ENCODE data around the gene PIK3C3. TPM values are rescaled to one million over a fixed set of nuclear protein-coding genes. Genes with fewer than 3 reads are reported as not detected.

PIK3C3 gene
- total and polyA plus RNA-seq, 9 of the 15 experiments (the other 6 are each of a cell fraction or from before 2014, with no cell fraction given) = 27.0 to 101 (median 42.9) TPM

DNA sequence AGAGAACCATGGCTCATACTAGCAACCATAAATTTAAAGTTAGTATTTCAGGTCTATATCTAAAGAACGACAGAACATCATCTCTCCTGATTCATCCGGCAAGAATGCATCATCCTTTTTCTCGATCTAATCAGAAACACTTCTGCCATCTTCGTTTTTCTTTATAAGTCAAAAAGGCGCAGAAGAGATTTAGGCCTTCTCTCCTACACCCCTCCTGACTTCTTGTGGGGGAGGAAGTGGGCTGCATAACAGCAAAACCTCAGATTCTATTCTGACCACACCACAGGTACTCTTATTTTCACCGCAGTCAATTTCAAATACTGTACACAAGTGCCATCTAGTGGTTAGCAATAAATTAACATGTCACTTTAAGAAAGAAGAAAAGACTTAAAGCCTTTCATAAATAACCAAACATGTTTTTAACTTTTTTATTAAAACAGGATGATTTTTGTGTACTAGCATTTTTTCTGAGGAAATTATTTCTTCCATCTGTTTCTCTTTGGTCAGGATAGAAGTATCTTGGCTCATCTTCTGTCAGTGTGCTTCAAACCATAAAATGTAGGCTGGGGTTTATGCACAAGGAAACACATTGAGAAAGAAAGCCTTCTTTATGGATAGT, 48.4 kb upstream of the PIK3C3 start:
- no peaks in the 10 kb centered on the region for H3K36me3 ChIP-seq (ENCODE audit: control insufficient read depth, insufficient read depth, low read length)
- ATAC-seq (peak; percentile 75), DNase-seq (ENCODE audit: extremely low read depth in 1 of 4, low spot score in 3 of 4) (peak; percentile 51 to 55 (median 53)), FAIRE-seq (peak; percentile 75)
- no peaks in the 10 kb centered on the region for H3K9me3 ChIP-seq (replicated peaks; ENCODE audit: control insufficient read depth, insufficient read depth, low read depth, low read length)
- no peak overlapping the region for H3K4me3 ChIP-seq
- H3K4me1 ChIP-seq (replicated peaks in 1 of 2; ENCODE audit: control insufficient read depth in 2 of 2, insufficient read depth in 2 of 2, low read length in 2 of 2) = no peaks in the 10 kb centered on the region
- no peaks in the 10 kb centered on the region for H3K9me1 ChIP-seq (ENCODE audit: control insufficient read depth, insufficient read depth, low read length)
- H3K4me2 ChIP-seq (ENCODE audit: insufficient read depth, low read length) = no peak overlapping the region
- CTCF ChIA-PET (ENCODE audit: low intra/inter-chr PET ratio) = interaction anchor here (1.1 kb wide), 1 partner anchor 8 kb away, joined by 3 read pairs; no protein-coding TSS in a partner anchor
- POLR2A ChIA-PET = no interaction called here
- BruUV-seq (replicated peaks) = no TSS peak
- no peak overlapping the region for H3K27ac ChIP-seq (ENCODE audit: extremely low read depth, low read depth, low read length)
- H3K27me3 ChIP-seq (ENCODE audit: control insufficient read depth in 2 of 2, insufficient read depth in 2 of 2, low read length in 2 of 2) = no peaks in the 10 kb centered on the region
- no peak overlapping the region for H3K9ac ChIP-seq (ENCODE audit: insufficient read depth in 1 of 2, low read depth in 2 of 2, low read length in 2 of 2)
- H3K79me2 ChIP-seq (ENCODE audit: control insufficient read depth, insufficient read depth, low read length) = no peaks in the 10 kb centered on the region
- H2AFZ ChIP-seq (ENCODE audit: low read depth, low read length) = no peak overlapping the region
- in situ Hi-C loops (cut with MboI) = no loop called here
- 4% methylated on average over 6 of the region's 6 CpGs for WGBS (ENCODE audit: insufficient coverage, low coverage, missing lambda C conversion rate)
- no peaks in the 10 kb centered on the region for H4K20me1 ChIP-seq (replicated peaks; ENCODE audit: control insufficient read depth, insufficient read depth, low read length)
- intact Hi-C loops (cut with micrococcal nuclease) = no loop called here
- TF ChIP-seq, protein P1, sequence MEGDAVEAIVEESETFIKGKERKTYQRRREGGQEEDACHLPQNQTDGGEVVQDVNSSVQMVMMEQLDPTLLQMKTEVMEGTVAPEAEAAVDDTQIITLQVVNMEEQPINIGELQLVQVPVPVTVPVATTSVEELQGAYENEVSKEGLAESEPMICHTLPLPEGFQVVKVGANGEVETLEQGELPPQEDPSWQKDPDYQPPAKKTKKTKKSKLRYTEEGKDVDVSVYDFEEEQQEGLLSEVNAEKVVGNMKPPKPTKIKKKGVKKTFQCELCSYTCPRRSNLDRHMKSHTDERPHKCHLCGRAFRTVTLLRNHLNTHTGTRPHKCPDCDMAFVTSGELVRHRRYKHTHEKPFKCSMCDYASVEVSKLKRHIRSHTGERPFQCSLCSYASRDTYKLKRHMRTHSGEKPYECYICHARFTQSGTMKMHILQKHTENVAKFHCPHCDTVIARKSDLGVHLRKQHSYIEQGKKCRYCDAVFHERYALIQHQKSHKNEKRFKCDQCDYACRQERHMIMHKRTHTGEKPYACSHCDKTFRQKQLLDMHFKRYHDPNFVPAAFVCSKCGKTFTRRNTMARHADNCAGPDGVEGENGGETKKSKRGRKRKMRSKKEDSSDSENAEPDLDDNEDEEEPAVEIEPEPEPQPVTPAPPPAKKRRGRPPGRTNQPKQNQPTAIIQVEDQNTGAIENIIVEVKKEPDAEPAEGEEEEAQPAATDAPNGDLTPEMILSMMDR (IDR thresholded peaks at IDR 0.05 in 2 of 3, conservative IDR thresholded peaks at IDR 0.05 in 1 of 3; ENCODE audit: insufficient read depth in 2 of 3, low read depth in 1 of 3, low read length in 3 of 3) = peak; percentile 33 to 81 (median 60); a peak in 5 of 6 replicates
- TF ChIP-seq MEIS2 (IDR thresholded peaks at IDR 0.05; ENCODE audit: partially characterized antibody) (peak; percentile 4), FOXJ3 (CRISPR knock-in tag; IDR thresholded peaks at IDR 0.05) (no peak), ELF2 (CRISPR knock-in tag; IDR thresholded peaks at IDR 0.05) (0 out of 2 replicates have a peak, but pooled peaks have one; percentile 24), SMC3 (conservative IDR thresholded peaks at IDR 0.05; ENCODE audit: insufficient read depth, low read depth, low read length) (peak; percentile 60)
- TF ChIP-seq, protein P2, sequence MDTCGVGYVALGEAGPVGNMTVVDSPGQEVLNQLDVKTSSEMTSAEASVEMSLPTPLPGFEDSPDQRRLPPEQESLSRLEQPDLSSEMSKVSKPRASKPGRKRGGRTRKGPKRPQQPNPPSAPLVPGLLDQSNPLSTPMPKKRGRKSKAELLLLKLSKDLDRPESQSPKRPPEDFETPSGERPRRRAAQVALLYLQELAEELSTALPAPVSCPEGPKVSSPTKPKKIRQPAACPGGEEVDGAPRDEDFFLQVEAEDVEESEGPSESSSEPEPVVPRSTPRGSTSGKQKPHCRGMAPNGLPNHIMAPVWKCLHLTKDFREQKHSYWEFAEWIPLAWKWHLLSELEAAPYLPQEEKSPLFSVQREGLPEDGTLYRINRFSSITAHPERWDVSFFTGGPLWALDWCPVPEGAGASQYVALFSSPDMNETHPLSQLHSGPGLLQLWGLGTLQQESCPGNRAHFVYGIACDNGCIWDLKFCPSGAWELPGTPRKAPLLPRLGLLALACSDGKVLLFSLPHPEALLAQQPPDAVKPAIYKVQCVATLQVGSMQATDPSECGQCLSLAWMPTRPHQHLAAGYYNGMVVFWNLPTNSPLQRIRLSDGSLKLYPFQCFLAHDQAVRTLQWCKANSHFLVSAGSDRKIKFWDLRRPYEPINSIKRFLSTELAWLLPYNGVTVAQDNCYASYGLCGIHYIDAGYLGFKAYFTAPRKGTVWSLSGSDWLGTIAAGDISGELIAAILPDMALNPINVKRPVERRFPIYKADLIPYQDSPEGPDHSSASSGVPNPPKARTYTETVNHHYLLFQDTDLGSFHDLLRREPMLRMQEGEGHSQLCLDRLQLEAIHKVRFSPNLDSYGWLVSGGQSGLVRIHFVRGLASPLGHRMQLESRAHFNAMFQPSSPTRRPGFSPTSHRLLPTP (IDR thresholded peaks at IDR 0.05; ENCODE audit: borderline replicate concordance, extremely low read depth, insufficient read length) = no peak
- TF ChIP-seq, protein P3, sequence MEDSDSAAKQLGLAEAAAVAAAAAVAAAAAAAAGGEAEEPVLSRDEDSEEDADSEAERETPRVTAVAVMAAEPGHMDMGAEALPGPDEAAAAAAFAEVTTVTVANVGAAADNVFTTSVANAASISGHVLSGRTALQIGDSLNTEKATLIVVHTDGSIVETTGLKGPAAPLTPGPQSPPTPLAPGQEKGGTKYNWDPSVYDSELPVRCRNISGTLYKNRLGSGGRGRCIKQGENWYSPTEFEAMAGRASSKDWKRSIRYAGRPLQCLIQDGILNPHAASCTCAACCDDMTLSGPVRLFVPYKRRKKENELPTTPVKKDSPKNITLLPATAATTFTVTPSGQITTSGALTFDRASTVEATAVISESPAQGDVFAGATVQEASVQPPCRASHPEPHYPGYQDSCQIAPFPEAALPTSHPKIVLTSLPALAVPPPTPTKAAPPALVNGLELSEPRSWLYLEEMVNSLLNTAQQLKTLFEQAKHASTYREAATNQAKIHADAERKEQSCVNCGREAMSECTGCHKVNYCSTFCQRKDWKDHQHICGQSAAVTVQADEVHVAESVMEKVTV (CRISPR knock-in tag; IDR thresholded peaks at IDR 0.05) = peak; percentile 65
